A549 (cell line): ENCODE measurements around the gene PPP1R8.

Source experiments
- EHMT2 ChIP-seq: fragments of 200-600 bp; sonication (generic); IDR thresholded peaks from 2 replicates; pipeline ENCODE4 v1.6.1; 2016; ENCODE audit warnings: antibody characterized with exemption, low read depth, mild to moderate bottlenecking, moderate library complexity
- EP300 ChIP-seq, 2 experiments: fragments of >200 bp; sonication (Bioruptor Twin); formaldehyde crosslinking; IDR thresholded peaks; 2 replicates in 1 of 2; 3 replicates in 1 of 2; pipeline ENCODE4 v1.6.1; 2016 to 2017
- JUNB ChIP-seq: fragments of >200 bp; sonication (Bioruptor Twin); formaldehyde crosslinking; IDR thresholded peaks from 2 replicates; pipeline ENCODE4 v1.6.1; 2016
- MYC ChIP-seq: IDR thresholded peaks from 2 replicates; pipeline ENCODE4 v1.6.1; 2012; ENCODE audit warnings: mild to moderate bottlenecking, inconsistent platforms, low read length, improper control_type of control experiment, borderline replicate concordance
- POLR2A ChIP-seq: IDR thresholded peaks from 2 replicates; pipeline ENCODE4 v1.6.1; 2012; ENCODE audit warnings: mild to moderate bottlenecking, low read length
- SMC3 ChIP-seq: fragments of >200 bp; sonication (Bioruptor Twin); formaldehyde crosslinking; IDR thresholded peaks from 3 replicates; pipeline ENCODE4 v1.6.1; 2018; ENCODE audit warnings: inconsistent platforms
- SREBF2 ChIP-seq: fragments of 450-650 bp; IDR thresholded peaks from 2 replicates; pipeline ENCODE4 v1.6.1; 2014; ENCODE audit warnings: mild to moderate bottlenecking, moderate library complexity
- ZFP36 ChIP-seq: fragments of 450-650 bp; IDR thresholded peaks from 2 replicates; pipeline ENCODE4 v1.6.1; 2014; ENCODE audit warnings: borderline replicate concordance; ENCODE audit not compliant: partially characterized antibody
- TF ChIP-seq, protein P1 (sequence below): fragments of >200 bp; sonication (Bioruptor Twin); formaldehyde crosslinking; IDR thresholded peaks from 3 replicates; pipeline ENCODE4 v1.5.1; 2016
- TF ChIP-seq, protein P2 (sequence below): IDR thresholded peaks from 2 replicates; pipeline ENCODE4 v1.6.1; 2012

DNA sequence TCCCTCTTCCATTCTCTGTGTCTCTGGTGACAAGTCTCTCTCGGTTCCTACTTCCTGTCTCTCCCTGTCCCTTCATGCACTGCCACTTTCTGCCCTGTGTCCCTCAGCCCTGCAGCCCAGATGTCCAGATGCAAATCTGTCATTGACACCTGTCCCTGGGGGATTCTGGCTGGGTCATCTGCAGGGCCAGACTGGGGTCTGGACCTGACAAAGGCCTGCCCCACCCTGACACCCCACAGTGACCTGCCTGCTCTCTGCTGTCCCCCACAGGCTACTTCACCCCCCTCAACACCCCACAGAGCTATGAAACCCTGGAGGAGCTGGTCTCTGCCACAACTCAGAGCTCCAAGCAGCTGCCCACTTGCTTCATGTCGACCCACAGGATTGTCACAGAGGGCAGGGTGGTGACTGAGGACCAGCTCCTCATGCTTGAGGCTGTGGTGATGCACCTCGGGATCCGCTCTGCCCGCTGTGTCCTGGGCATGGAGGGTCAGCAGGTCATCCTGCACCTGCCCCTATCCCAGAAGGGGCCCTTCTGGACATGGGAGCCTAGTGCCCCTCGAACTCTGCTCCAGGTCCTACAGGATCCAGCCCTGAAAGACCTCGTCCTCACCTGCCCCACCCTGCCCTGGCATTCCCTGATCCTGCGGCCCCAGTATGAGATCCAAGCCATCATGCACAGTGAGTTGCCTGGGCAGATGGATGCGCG, 48.9 kb downstream of the PPP1R8 start:
- TF ChIP-seq, protein P1, sequence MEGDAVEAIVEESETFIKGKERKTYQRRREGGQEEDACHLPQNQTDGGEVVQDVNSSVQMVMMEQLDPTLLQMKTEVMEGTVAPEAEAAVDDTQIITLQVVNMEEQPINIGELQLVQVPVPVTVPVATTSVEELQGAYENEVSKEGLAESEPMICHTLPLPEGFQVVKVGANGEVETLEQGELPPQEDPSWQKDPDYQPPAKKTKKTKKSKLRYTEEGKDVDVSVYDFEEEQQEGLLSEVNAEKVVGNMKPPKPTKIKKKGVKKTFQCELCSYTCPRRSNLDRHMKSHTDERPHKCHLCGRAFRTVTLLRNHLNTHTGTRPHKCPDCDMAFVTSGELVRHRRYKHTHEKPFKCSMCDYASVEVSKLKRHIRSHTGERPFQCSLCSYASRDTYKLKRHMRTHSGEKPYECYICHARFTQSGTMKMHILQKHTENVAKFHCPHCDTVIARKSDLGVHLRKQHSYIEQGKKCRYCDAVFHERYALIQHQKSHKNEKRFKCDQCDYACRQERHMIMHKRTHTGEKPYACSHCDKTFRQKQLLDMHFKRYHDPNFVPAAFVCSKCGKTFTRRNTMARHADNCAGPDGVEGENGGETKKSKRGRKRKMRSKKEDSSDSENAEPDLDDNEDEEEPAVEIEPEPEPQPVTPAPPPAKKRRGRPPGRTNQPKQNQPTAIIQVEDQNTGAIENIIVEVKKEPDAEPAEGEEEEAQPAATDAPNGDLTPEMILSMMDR: no peak
- TF ChIP-seq, protein P2, sequence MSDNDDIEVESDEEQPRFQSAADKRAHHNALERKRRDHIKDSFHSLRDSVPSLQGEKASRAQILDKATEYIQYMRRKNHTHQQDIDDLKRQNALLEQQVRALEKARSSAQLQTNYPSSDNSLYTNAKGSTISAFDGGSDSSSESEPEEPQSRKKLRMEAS: no peak
- TF ChIP-seq SREBF2 (no peak), JUNB (no peak), ZFP36 (no peak), EP300 (IDR thresholded peaks at IDR 0.05) (no peak), EHMT2 (no peak), POLR2A (no peak), SMC3 (no peak), MYC (no peak)
